GM20431 (cell line): ENCODE results near the gene KLF2.

Experiments
- in situ Hi-C: fragments of 300-500 bp; cut with MseI, MboI; formaldehyde crosslinking; loops from one replicate; pipeline ENCODE4 v1.15.0; 2020; ENCODE audit warnings: low sequenced_read_pairs; ENCODE audit not compliant: unreplicated experiment

The KLF2 gene

GRCh38 chr19:16306728-16307402, 17.8 kb upstream of the KLF2 start:
- in situ Hi-C loops: no loop called here

DNA sequence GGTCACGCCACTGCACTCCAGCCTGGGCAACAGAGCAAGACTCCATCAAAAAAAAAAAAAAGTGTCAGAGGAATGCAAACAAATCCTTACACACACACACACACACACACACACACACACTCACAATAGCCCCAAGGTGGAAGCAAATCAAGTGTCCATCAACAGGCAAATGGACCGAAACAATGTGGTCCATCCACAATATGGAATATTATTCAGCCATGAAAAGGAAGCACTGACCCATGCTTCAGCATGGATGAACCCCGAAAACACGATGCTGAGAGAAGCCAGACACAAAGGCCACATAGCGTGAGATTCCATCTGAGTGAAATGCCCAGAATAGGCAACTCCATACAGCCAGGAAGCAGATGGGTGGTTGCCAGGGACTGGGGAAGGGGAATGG, 16.5 kb upstream of the KLF2 start:
- in situ Hi-C loops: no loop called here

- in situ Hi-C loops: no loop called here
Observed at GRCh38 chr19:16309643-16310042, 15.0 kb upstream of the KLF2 start.

GRCh38 chr19:16315825-16316505, 8.7 kb upstream of the KLF2 start:
- in situ Hi-C loops: no loop called here

- in situ Hi-C loops: no loop called here
Observed at GRCh38 chr19:16316506-16316882, 8.1 kb upstream of the KLF2 start.

GRCh38 chr19:16319481-16319880, 5.1 kb upstream of the KLF2 start:
- in situ Hi-C loops: no loop called here

DNA sequence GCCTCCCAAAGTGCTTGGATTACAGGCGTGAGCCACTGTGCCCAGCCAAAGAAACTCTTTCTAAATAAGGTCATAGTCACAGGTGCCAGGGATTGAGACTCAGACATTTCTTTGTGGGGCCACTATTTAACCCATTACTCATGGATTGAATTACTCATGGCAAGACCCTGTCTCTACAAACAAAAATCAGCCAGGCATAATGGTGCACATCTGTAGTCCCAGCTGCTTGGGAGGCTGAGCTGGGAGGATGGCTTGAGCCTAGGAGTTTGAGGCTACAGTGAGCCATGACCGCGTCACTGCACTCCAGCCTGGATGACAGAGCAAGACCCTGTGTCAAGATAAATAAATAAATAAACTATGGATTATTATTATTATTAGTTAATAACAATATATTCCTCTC, 3.6 kb upstream of the KLF2 start:
- in situ Hi-C loops: no loop called here

DNA sequence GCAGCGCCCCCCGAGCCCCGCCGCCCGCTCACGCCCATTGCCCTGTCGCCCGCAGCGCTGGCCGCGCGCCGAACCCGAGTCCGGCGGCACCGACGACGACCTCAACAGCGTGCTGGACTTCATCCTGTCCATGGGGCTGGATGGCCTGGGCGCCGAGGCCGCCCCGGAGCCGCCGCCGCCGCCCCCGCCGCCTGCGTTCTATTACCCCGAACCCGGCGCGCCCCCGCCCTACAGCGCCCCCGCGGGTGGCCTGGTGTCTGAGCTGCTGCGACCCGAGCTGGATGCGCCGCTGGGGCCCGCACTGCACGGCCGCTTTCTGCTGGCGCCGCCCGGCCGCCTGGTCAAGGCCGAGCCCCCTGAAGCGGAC, 518 bp downstream of the KLF2 start:
- in situ Hi-C loops: no loop called here

DNA sequence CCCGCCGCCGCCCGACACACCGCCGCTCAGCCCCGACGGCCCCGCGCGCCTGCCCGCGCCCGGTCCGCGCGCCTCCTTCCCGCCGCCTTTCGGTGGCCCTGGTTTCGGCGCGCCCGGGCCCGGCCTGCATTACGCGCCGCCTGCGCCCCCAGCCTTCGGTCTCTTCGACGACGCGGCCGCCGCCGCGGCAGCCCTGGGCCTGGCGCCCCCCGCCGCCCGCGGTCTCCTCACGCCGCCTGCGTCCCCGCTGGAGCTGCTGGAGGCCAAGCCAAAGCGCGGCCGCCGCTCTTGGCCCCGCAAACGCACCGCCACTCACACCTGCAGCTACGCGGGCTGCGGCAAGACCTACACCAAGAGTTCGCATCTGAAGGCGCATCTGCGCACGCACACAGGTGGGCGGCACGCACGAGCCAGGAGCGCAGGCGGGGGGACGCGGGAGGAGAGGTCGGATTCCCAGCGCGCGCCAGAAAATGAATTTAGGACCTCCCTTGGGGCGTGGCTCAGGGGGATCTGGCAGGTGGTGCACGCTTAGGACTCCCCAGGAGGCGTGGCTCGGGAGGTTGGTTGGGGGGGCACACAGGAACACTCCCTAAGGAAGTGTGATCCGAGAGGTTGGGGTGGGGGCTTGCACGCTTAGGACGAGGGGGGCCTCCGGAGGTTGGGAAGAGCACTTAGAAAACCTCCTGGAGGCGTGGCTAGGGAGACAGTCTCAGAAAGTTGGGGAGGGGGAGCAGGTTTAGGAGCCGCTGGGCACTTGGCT, 1.2 kb downstream of the KLF2 start:
- in situ Hi-C loops: no loop called here

GRCh38 chr19:16326401-16327168, 2.0 kb downstream of the KLF2 start:
- in situ Hi-C loops: no loop called here

GRCh38 chr19:16327169-16327475, 2.5 kb downstream of the KLF2 start:
- in situ Hi-C loops: no loop called here

- in situ Hi-C loops: no loop called here
Observed at GRCh38 chr19:16327501-16327900, 2.9 kb downstream of the KLF2 start.

- in situ Hi-C loops: no loop called here
Observed at GRCh38 chr19:16327911-16328823, 3.5 kb downstream of the KLF2 start.

DNA sequence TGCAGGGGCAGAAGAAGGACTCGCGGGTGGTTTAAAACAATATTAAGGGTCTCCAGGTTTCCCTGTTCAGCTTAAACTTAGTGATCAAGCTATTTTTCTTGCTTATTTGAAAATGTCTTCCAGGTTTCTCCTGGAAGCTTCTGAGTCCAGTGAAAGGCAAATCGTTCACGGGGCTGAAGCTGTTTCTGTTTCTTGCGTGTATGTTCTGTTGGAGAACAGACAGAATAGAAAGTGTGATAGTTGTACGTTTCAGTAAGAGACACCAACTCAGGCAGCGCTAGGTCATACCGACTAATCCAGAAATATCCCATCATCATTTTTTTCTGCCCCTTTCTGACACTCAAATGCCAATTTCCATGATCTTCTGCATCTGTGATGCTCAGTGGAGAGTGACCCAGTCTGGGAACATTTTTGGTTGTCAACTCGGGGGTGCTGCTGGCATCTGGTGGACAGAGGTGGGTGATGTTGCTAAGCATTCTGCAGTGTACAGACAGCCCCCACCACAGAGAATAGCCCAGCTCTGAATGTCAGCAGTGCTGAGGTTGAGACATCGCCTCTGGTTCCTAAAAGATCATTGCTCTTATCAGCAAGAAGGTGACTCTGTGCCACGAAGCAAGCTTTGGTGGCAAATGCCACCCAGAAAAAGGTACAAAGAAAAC, 4.3 kb downstream of the KLF2 start:
- in situ Hi-C loops: no loop called here

- in situ Hi-C loops: no loop called here
Observed at GRCh38 chr19:16330368-16330801, 5.8 kb downstream of the KLF2 start.

- in situ Hi-C loops: no loop called here
Observed at GRCh38 chr19:16330806-16331690, 6.4 kb downstream of the KLF2 start.

DNA sequence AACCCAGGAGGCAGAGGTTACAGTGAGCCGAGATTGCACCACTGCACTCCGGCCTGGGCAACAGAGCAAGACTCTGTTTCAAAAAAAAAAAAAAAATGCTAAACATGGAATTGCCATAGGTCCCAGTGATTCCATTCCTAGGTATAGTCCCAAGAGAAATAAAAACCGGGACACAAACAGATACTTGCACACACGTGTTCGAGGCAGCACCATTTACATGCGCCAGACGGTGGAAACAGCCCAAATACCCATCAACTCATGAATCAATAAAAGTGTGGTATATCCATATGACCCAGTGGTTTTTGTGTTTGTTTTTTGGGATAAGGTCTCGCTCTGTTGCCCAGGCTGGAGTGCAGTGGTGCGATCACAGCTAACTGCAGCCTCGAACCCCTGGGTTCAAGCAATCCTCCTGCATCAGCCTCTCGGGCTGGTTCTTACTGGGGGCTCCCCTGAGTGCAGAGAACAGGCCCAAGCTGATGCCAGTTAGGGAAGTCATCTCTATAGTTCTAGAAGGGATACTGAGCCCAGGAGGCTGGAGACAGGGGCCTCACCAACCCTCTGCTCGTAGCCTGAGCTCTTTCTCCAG, 8.5 kb downstream of the KLF2 start:
- in situ Hi-C loops: no loop called here

DNA sequence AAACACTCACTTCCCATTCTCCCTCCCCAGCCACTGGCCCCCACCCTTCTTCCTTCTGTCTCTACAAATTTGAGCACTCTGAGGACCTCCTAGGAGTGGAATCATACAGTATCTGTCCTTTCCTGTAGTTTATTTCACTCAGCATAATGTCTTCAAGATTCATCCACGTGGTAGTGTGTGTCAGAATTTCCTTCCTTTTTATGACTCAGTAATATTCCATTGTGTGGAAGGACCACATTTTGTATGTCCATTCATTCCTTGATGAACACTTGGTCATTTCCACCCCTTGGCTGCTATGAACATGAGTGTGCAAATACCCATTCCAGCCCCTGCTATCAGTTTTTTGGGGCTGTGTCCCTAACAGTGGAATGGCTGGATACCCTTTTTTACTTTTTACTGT, 9.8 kb downstream of the KLF2 start:
- in situ Hi-C loops: no loop called here
